Stimulated activated memory B cell treated with anti-CD40 and anti-IgM and Interleukin-4, amounts not matched to agents 10 μg/mL and 1 μg/mL and 100 μg/mL, for 72 hours (primary cell): Measurements from ENCODE around the gene DCDC2.
"Not testable (repeated sequence)": the region's sequence is repeated elsewhere in the genome, so short reads cannot be mapped to it uniquely, and the experiment has no call there.

Experiments
- ATAC-seq: fragments of 150-1000 bp; cut with Tn5 transposase; 2 replicates; pipeline ENCODE4 v1.10.0; 2021
- H3K27ac Mint-ChIP-seq: one replicate; pipeline ENCODE4 v1.8.0; 2022; ENCODE audit warnings: mild to moderate bottlenecking, mixed read lengths
- H3K27me3 Mint-ChIP-seq: one replicate; pipeline ENCODE4 v1.8.0; 2022; ENCODE audit warnings: mixed read lengths
- H3K36me3 Mint-ChIP-seq: one replicate; pipeline ENCODE4 v1.8.0; 2022; ENCODE audit warnings: mixed read lengths
- H3K4me1 Mint-ChIP-seq: one replicate; pipeline ENCODE4 v1.8.0; 2022; ENCODE audit warnings: mixed read lengths
- H3K4me3 Mint-ChIP-seq: one replicate; pipeline ENCODE4 v1.8.0; 2022; ENCODE audit warnings: mild to moderate bottlenecking, moderate library complexity, mixed read lengths
- H3K9me3 Mint-ChIP-seq: one replicate; pipeline ENCODE4 v1.8.0; 2022; ENCODE audit warnings: mixed read lengths

DCDC2 gene

DNA sequence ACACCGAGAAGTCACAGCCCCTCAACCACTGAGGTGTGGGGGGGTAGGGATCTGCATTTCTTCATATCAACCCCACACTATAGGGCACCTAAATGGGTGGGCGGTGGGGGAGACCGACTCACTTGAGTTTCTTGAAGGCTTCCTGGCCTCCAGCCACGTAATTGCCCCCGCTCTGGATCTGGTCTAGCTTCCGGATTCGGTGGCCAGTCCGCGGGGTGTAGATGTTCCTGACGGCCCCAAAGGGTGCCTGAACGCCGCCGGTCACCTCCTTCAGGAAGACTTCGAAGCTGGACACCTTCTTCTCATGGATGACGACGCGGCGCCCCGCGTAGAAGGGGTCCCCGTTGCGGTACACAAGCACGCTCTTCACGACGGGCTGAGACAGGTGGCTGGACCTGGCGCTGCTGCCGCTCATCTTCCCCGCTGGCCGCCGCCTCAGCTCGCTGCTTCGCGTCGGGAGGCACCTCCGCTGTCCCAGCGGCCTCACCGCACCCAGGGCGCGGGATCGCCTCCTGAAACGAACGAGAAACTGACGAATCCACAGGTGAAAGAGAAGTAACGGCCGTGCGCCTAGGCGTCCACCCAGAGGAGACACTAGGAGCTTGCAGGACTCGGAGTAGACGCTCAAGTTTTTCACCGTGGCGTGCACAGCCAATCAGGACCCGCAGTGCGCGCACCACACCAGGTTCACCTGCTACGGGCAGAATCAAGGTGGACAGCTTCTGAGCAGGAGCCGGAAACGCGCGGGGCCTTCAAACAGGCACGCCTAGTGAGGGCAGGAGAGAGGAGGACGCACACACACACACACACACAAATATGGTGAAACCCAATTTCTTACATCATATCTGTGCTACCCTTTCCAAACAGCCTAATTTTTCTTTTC, at the start of gene DCDC2:
DCDC2 (minus strand) TSS at position 724 of the 883 bp plus-strand sequence; CDS start at position 415, 309 bp downstream.
- peak; percentile 56 for ATAC-seq
- Mint-ChIP-seq H3K27ac (peak within 1 kb of the TSS; percentile 14), H3K27me3 (peaks cover 9% of the 10 kb centered on the region), H3K9me3 (no peaks in the 10 kb centered on the region), H3K4me1 (peaks cover 28% of the 10 kb centered on the region), H3K4me3 (peak within 1 kb of the TSS; percentile 79), H3K36me3 (no peaks in the 10 kb centered on the region)

- Mint-ChIP-seq H3K4me3 (no peak overlapping the region), H3K27ac (no peak overlapping the region), H3K27me3 (no peaks in the 10 kb centered on the region), H3K36me3 (peaks cover 10% of the 10 kb centered on the region), H3K4me1 (peaks cover 21% of the 10 kb centered on the region), H3K9me3 (no peaks in the 10 kb centered on the region)
- no peak for ATAC-seq
These were observed 47.4 kb upstream of the DCDC2 start for GRCh38 chr6:24405262-24405661.

DNA sequence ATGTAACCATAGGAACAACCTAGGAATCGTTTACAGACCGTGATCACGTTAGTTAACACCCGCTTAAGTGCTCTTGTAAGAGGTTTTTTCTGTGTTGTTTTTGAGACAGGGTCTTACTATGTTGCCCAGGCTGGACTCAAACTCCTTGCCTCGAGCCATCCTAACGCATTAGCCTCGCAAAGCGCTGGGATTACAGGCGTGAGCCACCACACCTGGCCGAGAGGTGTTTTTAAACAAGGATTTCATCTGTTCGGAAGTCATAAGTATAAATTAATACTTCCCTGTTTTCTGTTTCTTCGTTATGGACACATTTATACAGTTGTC, 45.6 kb upstream of the DCDC2 start:
- Mint-ChIP-seq H3K27me3 (peaks cover 15% of the 10 kb centered on the region), H3K27ac (peak overlapping the region; percentile 93), H3K4me1 (peaks cover 21% of the 10 kb centered on the region), H3K36me3 (peaks cover under 1% of the 10 kb centered on the region), H3K4me3 (peak overlapping the region; percentile 96), H3K9me3 (no peaks in the 10 kb centered on the region)
- no peak for ATAC-seq

DNA sequence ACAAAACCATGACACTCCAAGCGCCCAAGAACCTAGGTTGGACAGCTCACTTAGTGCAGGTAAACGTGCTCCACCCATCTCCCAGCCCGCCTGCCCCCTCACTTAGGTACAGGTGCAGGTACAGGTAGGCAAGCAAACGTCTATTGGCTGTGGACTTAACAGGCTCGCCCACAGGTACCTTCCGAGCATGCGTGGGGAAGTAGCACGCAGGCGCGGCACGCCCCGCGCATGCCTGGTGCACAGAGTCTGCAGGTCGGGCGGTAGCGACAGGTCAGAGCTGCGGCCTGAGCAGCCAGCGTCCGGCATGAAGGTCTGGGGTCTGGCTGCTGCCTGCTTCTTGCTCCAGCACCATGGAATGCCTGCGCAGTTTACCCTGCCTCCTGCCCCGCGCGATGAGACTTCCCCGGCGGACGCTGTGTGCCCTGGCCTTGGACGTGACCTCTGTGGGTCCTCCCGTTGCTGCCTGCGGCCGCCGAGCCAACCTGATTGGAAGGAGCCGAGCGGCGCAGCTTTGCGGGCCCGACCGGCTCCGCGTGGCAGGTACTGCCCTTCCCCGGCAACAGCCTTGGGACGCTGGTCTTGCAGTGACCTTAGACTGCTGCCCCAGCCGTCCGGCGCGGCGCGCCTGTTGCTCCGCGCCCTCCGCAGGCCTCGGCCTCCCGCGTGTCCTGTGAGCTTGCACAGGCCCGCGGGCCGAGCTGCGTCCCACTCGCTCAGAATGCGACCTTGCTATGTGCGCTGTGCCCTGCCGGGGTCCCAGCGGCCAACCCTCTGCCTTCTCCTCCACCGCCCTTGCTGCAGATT, 45.0 kb upstream of the DCDC2 start, which contains the start of gene MRS2:
MRS2 (plus strand) TSS at position 240 of the 804 bp plus-strand sequence; CDS start at position 351, 111 bp downstream.
- peak within 1 kb of the TSS; percentile 96 for H3K4me3 Mint-ChIP-seq
- H3K27me3 Mint-ChIP-seq, result peaks cover 20% of the 10 kb centered on the region
- H3K36me3 Mint-ChIP-seq, result no peaks in the 10 kb centered on the region
- no peaks in the 10 kb centered on the region for H3K9me3 Mint-ChIP-seq
- peaks cover 21% of the 10 kb centered on the region for H3K4me1 Mint-ChIP-seq
- peak within 1 kb of the TSS; percentile 93 for H3K27ac Mint-ChIP-seq
- ATAC-seq, result peak; percentile 98

GRCh38 chr6:24401458-24401857, 43.6 kb upstream of the DCDC2 start:
- Mint-ChIP-seq H3K27me3 (peaks cover 28% of the 10 kb centered on the region), H3K9me3 (peaks cover 5% of the 10 kb centered on the region), H3K4me1 (peaks cover 21% of the 10 kb centered on the region), H3K27ac (no peak overlapping the region), H3K4me3 (no peak overlapping the region), H3K36me3 (no peaks in the 10 kb centered on the region)
- no peak for ATAC-seq

DNA sequence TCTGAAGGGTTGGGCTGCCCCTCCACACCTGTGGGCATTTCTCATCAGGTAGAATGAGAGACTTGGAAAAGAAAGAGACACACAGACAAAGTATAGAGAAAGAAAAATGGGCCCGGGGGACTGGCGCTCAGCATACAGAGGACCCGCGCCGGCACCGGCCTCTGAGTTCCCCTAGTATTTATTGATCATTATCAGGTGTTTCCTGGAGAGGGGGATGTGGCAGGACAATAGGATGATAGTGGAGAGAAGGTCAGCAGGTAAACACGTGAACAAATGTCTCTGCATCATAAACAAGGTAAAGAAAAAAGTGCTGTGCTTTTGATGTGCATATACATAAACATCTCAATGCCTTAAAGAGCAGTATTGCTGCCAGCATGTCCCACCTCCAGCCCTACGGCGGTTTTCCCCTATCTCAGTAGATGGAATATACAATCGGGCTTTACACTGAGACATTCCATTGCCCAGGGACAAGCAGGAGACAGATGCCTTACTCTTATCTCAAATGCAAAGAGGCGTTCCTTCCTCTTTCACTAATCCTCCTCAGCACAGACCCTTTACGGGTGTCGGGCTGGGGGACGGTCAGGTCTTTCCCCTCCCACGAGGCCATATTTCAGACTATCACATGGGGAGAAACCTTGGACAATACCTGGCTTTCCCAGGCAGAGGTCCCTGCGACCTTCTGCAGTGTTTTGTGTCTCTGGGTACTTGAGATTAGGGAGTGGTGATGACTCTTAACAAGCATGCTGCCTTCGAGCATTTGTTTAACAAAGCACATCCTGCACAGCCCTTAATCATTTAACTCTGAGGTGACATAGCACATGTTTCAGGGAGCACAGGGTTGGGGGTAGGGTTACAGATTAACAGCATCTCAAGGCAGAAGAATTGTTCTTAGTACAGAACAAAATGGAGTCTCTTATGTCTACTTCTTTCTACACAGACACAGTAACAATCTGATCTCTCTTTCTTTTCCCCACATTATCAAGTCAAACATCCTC, 42.5 kb upstream of the DCDC2 start:
- peaks cover 30% of the 10 kb centered on the region for H3K27me3 Mint-ChIP-seq
- H3K9me3 Mint-ChIP-seq, ATAC-seq, H3K4me3 Mint-ChIP-seq, H3K27ac Mint-ChIP-seq, H3K36me3 Mint-ChIP-seq: not testable (repeated sequence)
- peaks cover 21% of the 10 kb centered on the region for H3K4me1 Mint-ChIP-seq

DNA sequence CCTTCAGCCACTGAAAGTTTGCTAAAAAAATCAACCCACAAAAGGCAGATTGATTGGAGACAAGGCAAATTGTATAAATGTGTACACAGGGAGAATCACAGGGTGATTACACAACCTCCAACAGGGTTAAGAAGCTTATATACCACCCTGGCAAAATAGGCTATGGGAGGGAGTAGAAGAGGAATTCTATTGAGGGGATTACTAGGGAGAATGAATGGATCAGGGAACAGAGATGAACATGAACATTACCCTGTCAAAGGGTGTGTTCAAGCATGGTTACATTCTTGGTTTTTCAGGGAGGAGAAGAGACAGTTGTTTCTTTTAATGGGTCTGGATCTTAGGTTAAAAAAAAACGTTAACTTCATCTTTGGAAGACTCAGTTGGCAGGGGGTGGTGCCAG, 39.8 kb upstream of the DCDC2 start:
- peaks cover 37% of the 10 kb centered on the region for H3K27me3 Mint-ChIP-seq
- H3K9me3 Mint-ChIP-seq, result peaks cover 7% of the 10 kb centered on the region
- ATAC-seq, result no peak
- H3K36me3 Mint-ChIP-seq, result no peaks in the 10 kb centered on the region
- H3K4me1 Mint-ChIP-seq, result peaks cover 8% of the 10 kb centered on the region
- H3K4me3 Mint-ChIP-seq, result no peak overlapping the region
- no peak overlapping the region for H3K27ac Mint-ChIP-seq

DNA sequence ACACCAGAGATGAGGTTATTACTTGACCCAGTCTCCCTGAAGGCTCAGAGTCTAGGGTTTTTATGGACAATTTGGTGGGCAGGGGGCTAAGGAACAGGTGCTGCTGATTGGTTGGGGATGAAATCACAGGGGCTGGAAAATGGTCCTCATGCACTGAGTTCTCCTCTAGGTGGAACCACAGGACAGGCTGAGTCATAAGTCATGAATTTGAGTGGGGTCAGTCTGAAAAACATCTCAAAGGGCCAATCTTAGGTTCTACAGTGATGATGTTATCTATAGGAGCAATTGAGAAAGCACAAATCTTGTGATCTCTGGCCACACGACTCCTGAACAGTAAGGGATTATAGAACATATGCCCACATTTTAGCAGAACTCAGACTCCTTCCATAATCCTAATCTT, 39.0 kb upstream of the DCDC2 start:
- Mint-ChIP-seq H3K36me3 (no peaks in the 10 kb centered on the region), H3K27ac (no peak overlapping the region), H3K4me1 (peaks cover 8% of the 10 kb centered on the region), H3K9me3 (peaks cover 7% of the 10 kb centered on the region), H3K27me3 (peaks cover 37% of the 10 kb centered on the region), H3K4me3 (no peak overlapping the region)
- ATAC-seq, result no peak

DNA sequence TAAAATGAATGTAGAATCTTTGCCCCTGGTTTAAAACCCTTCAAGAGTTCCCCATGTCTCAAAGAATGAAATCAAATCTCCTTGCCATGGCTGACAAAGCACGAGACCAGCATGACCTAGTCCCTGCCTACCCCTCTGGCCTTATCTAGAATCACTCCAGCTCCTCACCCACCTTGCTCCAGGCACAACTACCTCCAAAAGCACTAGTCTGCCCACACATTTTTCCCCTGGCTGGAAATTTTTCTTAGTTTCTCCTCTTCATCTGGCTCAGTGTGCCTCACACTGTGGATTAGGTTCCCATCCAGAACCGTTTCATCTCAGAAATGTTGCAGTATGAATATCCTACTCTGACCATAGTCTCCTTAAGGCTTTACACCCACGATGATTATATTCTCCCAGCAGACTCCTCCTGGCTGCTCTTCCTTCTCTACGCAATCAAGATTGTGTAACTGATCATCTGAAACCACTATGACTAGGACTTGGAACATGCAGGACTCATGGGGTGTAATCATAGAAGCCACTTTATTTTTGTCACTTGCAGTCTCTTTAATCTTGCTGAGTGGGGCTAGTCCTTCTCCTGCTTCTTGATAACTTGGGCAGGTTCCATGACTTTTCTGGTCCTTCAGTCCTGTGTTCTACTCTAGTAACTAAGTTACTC, 37.0 kb upstream of the DCDC2 start:
- H3K27ac Mint-ChIP-seq, result no peak overlapping the region
- no peak overlapping the region for H3K4me3 Mint-ChIP-seq
- H3K4me1 Mint-ChIP-seq, result peaks cover 5% of the 10 kb centered on the region
- no peaks in the 10 kb centered on the region for H3K36me3 Mint-ChIP-seq
- H3K9me3 Mint-ChIP-seq, result peaks cover 7% of the 10 kb centered on the region
- peaks cover 36% of the 10 kb centered on the region for H3K27me3 Mint-ChIP-seq
- ATAC-seq, result no peak

GRCh38 chr6:24394061-24394779, 36.4 kb upstream of the DCDC2 start:
- H3K4me1 Mint-ChIP-seq, result peaks cover 5% of the 10 kb centered on the region
- H3K27ac Mint-ChIP-seq, result no peak overlapping the region

DNA sequence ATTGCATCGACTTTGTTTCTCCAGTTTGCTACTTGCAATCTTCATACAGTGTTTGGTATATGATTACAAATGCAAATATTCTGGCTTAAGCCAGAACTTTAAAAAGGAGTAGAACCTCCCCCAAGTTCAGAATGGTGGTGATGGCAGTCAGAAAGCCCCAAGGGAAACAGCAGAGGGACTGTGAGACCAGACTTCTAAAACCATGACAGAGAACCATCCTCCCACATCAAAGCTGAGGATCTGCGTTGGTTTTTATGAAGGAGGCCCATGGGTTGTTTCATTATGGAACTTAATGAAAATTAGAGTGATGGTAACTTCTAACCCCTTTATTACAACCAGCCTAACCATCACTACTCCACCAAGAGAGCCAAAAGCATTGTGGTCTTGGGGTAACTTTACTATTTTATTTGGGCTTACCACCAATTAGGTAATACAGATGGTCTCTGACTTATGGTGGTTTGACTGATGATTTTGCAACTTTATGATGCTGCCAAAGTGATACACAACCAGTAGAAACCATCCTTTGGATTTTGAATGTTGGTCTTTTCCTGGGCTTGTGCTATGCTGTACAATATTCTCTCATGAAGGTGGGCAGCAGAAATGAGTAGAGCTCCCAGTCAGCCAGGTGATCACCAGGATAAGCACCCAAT, 34.0 kb upstream of the DCDC2 start:
- Mint-ChIP-seq H3K27ac (no peak overlapping the region), H3K27me3 (peaks cover 9% of the 10 kb centered on the region), H3K4me3 (no peak overlapping the region), H3K4me1 (peaks cover 5% of the 10 kb centered on the region), H3K36me3 (no peaks in the 10 kb centered on the region), H3K9me3 (peaks cover 7% of the 10 kb centered on the region)
- peak; percentile 81 for ATAC-seq

More at GRCh38 chr6:24394061-24394779, 36.4 kb upstream of the DCDC2 start:
- Mint-ChIP-seq H3K4me3 (no peak overlapping the region), H3K27me3 (peaks cover 30% of the 10 kb centered on the region), H3K36me3 (no peaks in the 10 kb centered on the region), H3K9me3 (peaks cover 7% of the 10 kb centered on the region)
- no peak for ATAC-seq

- no peak for ATAC-seq
- Mint-ChIP-seq H3K9me3 (no peaks in the 10 kb centered on the region), H3K27me3 (peaks cover 9% of the 10 kb centered on the region), H3K27ac (no peak overlapping the region), H3K4me1 (peaks cover 5% of the 10 kb centered on the region), H3K4me3 (no peak overlapping the region), H3K36me3 (no peaks in the 10 kb centered on the region)
These were observed 33.3 kb upstream of the DCDC2 start for GRCh38 chr6:24391208-24391607.

- Mint-ChIP-seq H3K27me3 (peaks cover 8% of the 10 kb centered on the region), H3K9me3 (no peaks in the 10 kb centered on the region), H3K27ac (no peak overlapping the region), H3K4me3 (no peak overlapping the region), H3K36me3 (no peaks in the 10 kb centered on the region), H3K4me1 (peaks cover 5% of the 10 kb centered on the region)
- no peak for ATAC-seq
These were observed 30.0 kb upstream of the DCDC2 start for GRCh38 chr6:24387818-24388217.
